PC-9 (cell line): ENCODE measurements around the gene BIRC5. TPM values are rescaled to one million over a fixed set of nuclear protein-coding genes. Genes with fewer than 3 reads are reported as not detected.

Experiments
- BruUV-seq: library from RNA; stranded (reverse); fragments of 400-500 nt; replicated peaks from 2 replicates; lab custom pipeline; 2021; lab: Mats Ljungman, UMichigan
- CTCF ChIA-PET: fragments of 300-600 bp; sonication (Branson Sonifier 250); formaldehyde crosslinking; loops from one replicate; lab custom pipeline; 2022; ENCODE audit warnings: antibody characterized with exemption; lab: Charles Lee
- POLR2A ChIA-PET: fragments of 300-600 bp; sonication (Branson Sonifier 250); formaldehyde crosslinking; loops from one replicate; lab custom pipeline; 2022; ENCODE audit warnings: antibody characterized with exemption; ENCODE audit not compliant: unreplicated experiment; lab: Charles Lee
- DNase-seq, 2 experiments: peaks; one replicate each; pipeline versions ENCODE4 v3.0.0 to v3.0.0-alpha.2; 2015 to 2022; ENCODE audit warnings: mixed read lengths in 1 of 2
- H2AFZ ChIP-seq: fragments of 200-600 bp; sonication (generic); 2 replicates; pipeline ENCODE4 v1.8.1; 2017; ENCODE audit warnings: antibody characterized with exemption
- H3F3A ChIP-seq: fragments of 200-600 bp; sonication (generic); 2 replicates; pipeline ENCODE4 v1.8.1; 2017; ENCODE audit warnings: antibody characterized with exemption, mild to moderate bottlenecking, low read depth; ENCODE audit not compliant: insufficient read depth
- H3K27ac ChIP-seq: fragments of 200-600 bp; sonication (generic); 2 replicates; pipeline ENCODE4 v1.6.1; 2016; ENCODE audit warnings: mixed run types
- H3K27me3 ChIP-seq: fragments of 200-600 bp; sonication (generic); 2 replicates; pipeline ENCODE4 v1.6.1; 2016; ENCODE audit warnings: low read depth, mixed run types; ENCODE audit not compliant: insufficient read depth
- H3K36me3 ChIP-seq: fragments of 200-600 bp; sonication (generic); 2 replicates; pipeline ENCODE4 v1.6.1; 2016; ENCODE audit warnings: low read depth, mixed run types
- H3K4me1 ChIP-seq: fragments of 200-600 bp; sonication (generic); replicated peaks from 2 replicates; pipeline ENCODE4 v1.6.1; 2016; ENCODE audit warnings: mixed run types; ENCODE audit not compliant: insufficient read depth
- H3K4me2 ChIP-seq: fragments of 200-600 bp; sonication (generic); 2 replicates; pipeline ENCODE4 v1.6.1; 2017; ENCODE audit warnings: mixed run types
- H3K4me3 ChIP-seq: fragments of 200-600 bp; sonication (generic); 2 replicates; pipeline ENCODE4 v1.6.1; 2016; ENCODE audit warnings: mixed run types
- H3K79me2 ChIP-seq: fragments of 200-600 bp; sonication (generic); 2 replicates; pipeline ENCODE4 v1.6.1; 2017; ENCODE audit warnings: low read depth, mixed run types
- H3K9me2 ChIP-seq: fragments of 200-600 bp; sonication (generic); 2 replicates; pipeline ENCODE4 v1.8.1; 2017; ENCODE audit warnings: mild to moderate bottlenecking; ENCODE audit not compliant: insufficient read depth
- H3K9me3 ChIP-seq: fragments of 200-600 bp; sonication (generic); 2 replicates; pipeline ENCODE4 v1.8.1; 2016; ENCODE audit warnings: low read depth; ENCODE audit not compliant: insufficient read depth
- H4K20me1 ChIP-seq: fragments of 200-600 bp; sonication (generic); 2 replicates; pipeline ENCODE4 v1.8.1; 2017; ENCODE audit not compliant: insufficient read depth
- CTCF ChIP-seq: fragments of 200-600 bp; sonication (generic); conservative IDR thresholded peaks from 2 replicates; pipeline ENCODE4 v1.6.1; 2017; ENCODE audit warnings: mixed run types, antibody characterized with exemption, mild to moderate bottlenecking, moderate library complexity
- EZH2 ChIP-seq: fragments of 200-600 bp; sonication (generic); IDR thresholded peaks from 2 replicates; pipeline ENCODE4 v1.8.0; 2017; ENCODE audit warnings: antibody characterized with exemption, low read depth
- intact Hi-C: fragments of 100-400 bp; cut with micrococcal nuclease; formaldehyde crosslinking; loops from one replicate; pipeline ENCODE4 v1.10.0; 2022; ENCODE audit not compliant: unreplicated experiment
- total RNA-seq: library from RNA; stranded (reverse); gene quantifications from 2 replicates; pipeline ENCODE4 v1.2.3, GENCODE V29; 2021

BIRC5 gene
- total RNA-seq, 1 experiment from 2014 or later = 91.0 TPM

- Histone ChIP-seq H3K27ac (no peak overlapping the region), H3K9me2 (no peaks in the 10 kb centered on the region), H3K27me3 (no peaks in the 10 kb centered on the region), H3K4me3 (peak overlapping the region; percentile 47; the same call in 1 of the 2 replicates), H3K4me2 (peak overlapping the region; percentile 90), H4K20me1 (no peaks in the 10 kb centered on the region), H3K9me3 (no peaks in the 10 kb centered on the region), H3K79me2 (peaks cover 16% of the 10 kb centered on the region; the same call in 1 of the 2 replicates), H3K4me1 (peaks cover 8% of the 10 kb centered on the region), H2AFZ (no peak overlapping the region), H3K36me3 (no peaks in the 10 kb centered on the region), H3F3A (no peaks in the 10 kb centered on the region)
- CTCF ChIA-PET = interaction anchor here (0.5 to 2.6 kb wide), 12 partner anchors 8 to 224 kb away, joined by 3 to 16 read pairs (median 7); partner anchors contain the start of gene SYNGR2
- intact Hi-C loops = loop anchor here (2.0 kb wide), 1 partner anchor 57 kb away; the partner anchor contains the start of gene TMC6
- POLR2A ChIA-PET = interaction anchor here (0.5 to 2.0 kb wide), 8 partner anchors 9 to 79 kb away, joined by 3 to 17 read pairs (median 6); partner anchors contain the start of gene TMC6
- TF ChIP-seq EZH2 = no peak
- TF ChIP-seq CTCF = no peak
- no TSS peak for BruUV-seq
- peak; percentile 57 to 70 for DNase-seq
Measured at GRCh38 chr17:78185981-78186691, 27.9 kb upstream of the BIRC5 start.

GRCh38 chr17:78186692-78187595 is 27.1 kb upstream of the BIRC5 start, which contains the start of the genes AFMID and TK1:
Gene AFMID, plus strand, starts transcription at chr17:78187362. Its CDS starts 9 bp downstream, at chr17:78187371.
Gene TK1, minus strand, starts transcription at chr17:78187052. Its CDS starts 58 bp downstream, at chr17:78186994.
- Histone ChIP-seq H2AFZ (peak within 1 kb of the TSS; percentile 81), H3K27me3 (no peaks in the 10 kb centered on the region), H3K4me3 (peak within 1 kb of the TSS; percentile 69), H3K79me2 (peaks cover 16% of the 10 kb centered on the region; the same call in 1 of the 2 replicates), H3K4me2 (peak within 1 kb of the TSS; percentile 90), H3F3A (no peaks in the 10 kb centered on the region), H4K20me1 (no peaks in the 10 kb centered on the region), H3K4me1 (peaks cover 8% of the 10 kb centered on the region), H3K9me3 (no peaks in the 10 kb centered on the region), H3K27ac (no peak within 1 kb of the TSS; the same call in 1 of the 2 replicates), H3K36me3 (no peaks in the 10 kb centered on the region), H3K9me2 (no peaks in the 10 kb centered on the region)
- peak; percentile 90 to 99 for DNase-seq
- no TSS peak for BruUV-seq
- intact Hi-C loops = loop anchor here (1.0 to 2.0 kb wide), 2 partner anchors 45 to 58 kb away; partner anchors contain the start of gene TMC6
- POLR2A ChIA-PET = interaction anchor here (0.5 to 2.0 kb wide), 12 partner anchors 10 to 1444 kb away, joined by 3 to 17 read pairs (median 6); partner anchors contain the start of gene TMC6
- TF ChIP-seq EZH2 (no peak), CTCF (peak; percentile 83)
- CTCF ChIA-PET = interaction anchor here (0.5 to 2.6 kb wide), 14 partner anchors 9 to 464 kb away, joined by 3 to 16 read pairs (median 6); partner anchors contain the start of gene SYNGR2
